ENCODE results near the gene SMYD3. TPM values are rescaled to one million over a fixed set of nuclear protein-coding genes. Genes with fewer than 3 reads are reported as not detected.

The SMYD3 gene
- total RNA-seq, 3 donors from 2014 or later (not counting 1 experiment from before 2014, with no cell fraction given), result 43.6 to 48.0 (median 46.1) TPM

GRCh38 chr1:246156847-246157246, 350.2 kb downstream of the SMYD3 start:
- Mint-ChIP-seq H3K27ac (no peak overlapping the region), H3K4me1 (peaks cover under 1 to 10% of the 10 kb centered on the region in 2 donors), H3K27me3 (ENCODE audit: low read depth in 2 of 2) (no peaks in the 10 kb centered on the region), H3K4me3 (no peak overlapping the region), H3K36me3 (no peaks in the 10 kb centered on the region), H3K9me3 (no peaks in the 10 kb centered on the region)
- no peaks in the 10 kb centered on the region for H3K9me3 ChIP-seq (ENCODE audit: control insufficient read depth, insufficient read depth, low read length)
- no peaks in the 10 kb centered on the region for H3K36me3 ChIP-seq (ENCODE audit: control insufficient read depth, insufficient read depth, low read length)
- WGBS (ENCODE audit: insufficient coverage), result 94% methylated on average over 12 of the region's 12 CpGs
- H3K4me3 ChIP-seq (ENCODE audit: low read length), result no peak overlapping the region
- intact Hi-C loops (cut with micrococcal nuclease), result no loop called here
- TF ChIP-seq, protein P1, sequence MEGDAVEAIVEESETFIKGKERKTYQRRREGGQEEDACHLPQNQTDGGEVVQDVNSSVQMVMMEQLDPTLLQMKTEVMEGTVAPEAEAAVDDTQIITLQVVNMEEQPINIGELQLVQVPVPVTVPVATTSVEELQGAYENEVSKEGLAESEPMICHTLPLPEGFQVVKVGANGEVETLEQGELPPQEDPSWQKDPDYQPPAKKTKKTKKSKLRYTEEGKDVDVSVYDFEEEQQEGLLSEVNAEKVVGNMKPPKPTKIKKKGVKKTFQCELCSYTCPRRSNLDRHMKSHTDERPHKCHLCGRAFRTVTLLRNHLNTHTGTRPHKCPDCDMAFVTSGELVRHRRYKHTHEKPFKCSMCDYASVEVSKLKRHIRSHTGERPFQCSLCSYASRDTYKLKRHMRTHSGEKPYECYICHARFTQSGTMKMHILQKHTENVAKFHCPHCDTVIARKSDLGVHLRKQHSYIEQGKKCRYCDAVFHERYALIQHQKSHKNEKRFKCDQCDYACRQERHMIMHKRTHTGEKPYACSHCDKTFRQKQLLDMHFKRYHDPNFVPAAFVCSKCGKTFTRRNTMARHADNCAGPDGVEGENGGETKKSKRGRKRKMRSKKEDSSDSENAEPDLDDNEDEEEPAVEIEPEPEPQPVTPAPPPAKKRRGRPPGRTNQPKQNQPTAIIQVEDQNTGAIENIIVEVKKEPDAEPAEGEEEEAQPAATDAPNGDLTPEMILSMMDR (IDR thresholded peaks at IDR 0.05), result no peak
- DNase-seq (no peak), ATAC-seq (no peak)
- H3K27ac ChIP-seq (ENCODE audit: low read length), result no peak overlapping the region
- no peaks in the 10 kb centered on the region for H3K27me3 ChIP-seq (ENCODE audit: control insufficient read depth, insufficient read depth, low read length)
- peaks cover 3% of the 10 kb centered on the region for H3K4me1 ChIP-seq (ENCODE audit: control insufficient read depth, insufficient read depth, low read length)

DNA sequence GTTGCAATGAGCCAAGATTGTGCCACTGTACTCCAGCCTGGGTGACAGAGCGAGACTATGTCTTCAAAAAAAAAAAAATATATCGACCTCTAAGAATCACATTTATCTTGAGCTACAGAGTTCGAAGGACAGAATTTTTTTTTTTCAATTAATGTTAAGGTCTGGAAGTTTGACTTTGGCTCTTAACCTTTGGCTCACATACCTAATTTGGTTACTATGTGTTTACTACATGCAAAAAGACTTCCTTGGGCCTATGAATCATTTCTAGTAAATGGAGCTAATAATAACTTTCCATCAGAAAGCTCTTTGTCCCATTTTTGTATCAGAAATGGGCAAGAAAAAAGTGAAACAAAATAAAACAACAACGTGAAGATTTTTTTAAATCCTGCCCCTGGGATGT, 351.2 kb downstream of the SMYD3 start:
- Histone ChIP-seq H3K27me3 (ENCODE audit: control insufficient read depth, insufficient read depth, low read length) (no peaks in the 10 kb centered on the region), H3K4me1 (ENCODE audit: control insufficient read depth, insufficient read depth, low read length) (peaks cover 3% of the 10 kb centered on the region), H3K9me3 (ENCODE audit: control insufficient read depth, insufficient read depth, low read length) (no peaks in the 10 kb centered on the region), H3K36me3 (ENCODE audit: control insufficient read depth, insufficient read depth, low read length) (no peaks in the 10 kb centered on the region), H3K4me3 (ENCODE audit: low read length) (no peak overlapping the region), H3K27ac (ENCODE audit: low read length) (no peak overlapping the region)
- WGBS (ENCODE audit: insufficient coverage), result 100% methylated on average over 3 of the region's 4 CpGs
- Mint-ChIP-seq H3K4me1 (peaks cover 5 to 10% of the 10 kb centered on the region in 2 donors), H3K4me3 (no peak overlapping the region), H3K27me3 (ENCODE audit: low read depth in 2 of 2) (no peaks in the 10 kb centered on the region), H3K36me3 (no peaks in the 10 kb centered on the region), H3K27ac (no peak overlapping the region), H3K9me3 (no peaks in the 10 kb centered on the region)
- ATAC-seq, result no peak
- DNase-seq, result no peak
- intact Hi-C loops (cut with micrococcal nuclease), result no loop called here
- TF ChIP-seq, protein P1 (IDR thresholded peaks at IDR 0.05), result no peak

- Mint-ChIP-seq H3K9me3 (no peaks in the 10 kb centered on the region), H3K36me3 (no peaks in the 10 kb centered on the region)
- 83% methylated on average over 3 of the region's 3 CpGs for WGBS (ENCODE audit: insufficient coverage)
Measured at GRCh38 chr1:246153796-246154212, 353.3 kb downstream of the SMYD3 start.

More at GRCh38 chr1:246153796-246154212, 353.3 kb downstream of the SMYD3 start:
- Histone ChIP-seq H3K4me3 (ENCODE audit: low read length) (no peak overlapping the region), H3K36me3 (ENCODE audit: control insufficient read depth, insufficient read depth, low read length) (no peaks in the 10 kb centered on the region), H3K27me3 (ENCODE audit: control insufficient read depth, insufficient read depth, low read length) (no peaks in the 10 kb centered on the region), H3K4me1 (ENCODE audit: control insufficient read depth, insufficient read depth, low read length) (peaks cover 3% of the 10 kb centered on the region), H3K9me3 (ENCODE audit: control insufficient read depth, insufficient read depth, low read length) (no peaks in the 10 kb centered on the region), H3K27ac (ENCODE audit: low read length) (no peak overlapping the region)
- no peak for DNase-seq
- no peak for ATAC-seq
- Mint-ChIP-seq H3K27me3 (ENCODE audit: low read depth in 2 of 2) (no peaks in the 10 kb centered on the region), H3K27ac (no peak overlapping the region), H3K4me3 (no peak overlapping the region), H3K4me1 (peaks cover 5 to 8% of the 10 kb centered on the region in 2 donors)
- TF ChIP-seq, protein P1 (IDR thresholded peaks at IDR 0.05), result no peak
- intact Hi-C loops (cut with micrococcal nuclease), result no loop called here

All from natural killer cell (primary cell).